Fibroblast of skin of left quadriceps (primary cell): ENCODE results near the gene ROBO1.
A peak's percentile ranks its signal among the peaks of the same experiment; 100 is the strongest.
"Not testable (repeated sequence)": the region's sequence is repeated elsewhere in the genome, so short reads cannot be mapped to it uniquely, and the experiment has no call there.

Experiments used
- DNase-seq, 2 experiments: peaks; one replicate each; pipeline ENCODE4 v3.0.0-alpha.2; 2013; ENCODE audit warnings: low read depth in 2 of 2

Gene ROBO1

GRCh38 chr3:78918361-78919020 lies 849.3 kb downstream of the ROBO1 start:
- peak; percentile 40 to 52 for DNase-seq

GRCh38 chr3:78917536-78917935 lies 850.3 kb downstream of the ROBO1 start:
- DNase-seq, result no peak

GRCh38 chr3:78913711-78914110 lies 854.1 kb downstream of the ROBO1 start:
- no peak for DNase-seq

GRCh38 chr3:78912687-78913086 lies 855.1 kb downstream of the ROBO1 start:
- no peak for DNase-seq

GRCh38 chr3:78912259-78912658 lies 855.5 kb downstream of the ROBO1 start:
- DNase-seq, result no peak

- DNase-seq, result no peak
These were observed 856.4 kb downstream of the ROBO1 start for GRCh38 chr3:78911394-78911793.

- no peak for DNase-seq
These were observed 859.6 kb downstream of the ROBO1 start for GRCh38 chr3:78908236-78908635.

GRCh38 chr3:78907367-78907766 lies 860.4 kb downstream of the ROBO1 start:
- no peak for DNase-seq

- no peak for DNase-seq
These were observed 860.9 kb downstream of the ROBO1 start for GRCh38 chr3:78906930-78907329.

GRCh38 chr3:78906245-78906644 lies 861.6 kb downstream of the ROBO1 start:
- DNase-seq, result no peak

GRCh38 chr3:78905700-78906099 lies 862.1 kb downstream of the ROBO1 start:
- no peak for DNase-seq

GRCh38 chr3:78901544-78901943 lies 866.3 kb downstream of the ROBO1 start:
- no peak for DNase-seq

- DNase-seq, result no peak
These were observed 866.9 kb downstream of the ROBO1 start for GRCh38 chr3:78900880-78901279.

GRCh38 chr3:78900426-78900825 lies 867.4 kb downstream of the ROBO1 start:
- DNase-seq, result no peak

GRCh38 chr3:78895528-78895927 lies 872.3 kb downstream of the ROBO1 start:
- no peak for DNase-seq

- DNase-seq, result no peak
These were observed 873.0 kb downstream of the ROBO1 start for GRCh38 chr3:78894787-78895186.

- no peak for DNase-seq
These were observed 874.6 kb downstream of the ROBO1 start for GRCh38 chr3:78893161-78893560.

- DNase-seq, result no peak
These were observed 878.5 kb downstream of the ROBO1 start for GRCh38 chr3:78889348-78889747.

GRCh38 chr3:78888635-78889034 lies 879.2 kb downstream of the ROBO1 start:
- DNase-seq, result no peak

- DNase-seq, result no peak
These were observed 880.2 kb downstream of the ROBO1 start for GRCh38 chr3:78887547-78888011.

GRCh38 chr3:78887029-78887428 lies 880.8 kb downstream of the ROBO1 start:
- DNase-seq, result no peak

GRCh38 chr3:78884567-78884966 lies 883.2 kb downstream of the ROBO1 start:
- not testable (repeated sequence) for DNase-seq

GRCh38 chr3:78882251-78882650 lies 885.5 kb downstream of the ROBO1 start:
- DNase-seq, result no peak

- DNase-seq, result no peak
These were observed 886.3 kb downstream of the ROBO1 start for GRCh38 chr3:78881501-78881900.
